Astrocyte (in vitro differentiated cells and primary cell): ENCODE measurements around the gene ACOX3. TPM values are rescaled to one million over a fixed set of nuclear protein-coding genes. Genes with fewer than 3 reads are reported as not detected.

Experiments used
- DNase-seq: peaks from one replicate; pipeline ENCODE4 v3.0.0-alpha.2; 2010; ENCODE audit warnings: low read depth
- FAIRE-seq: peaks from 2 replicates; lab custom pipeline; 2011; peaks lifted over from hg19 to GRCh38; lab: Jason Lieb, UNC
- H2AFZ ChIP-seq: 2 replicates; pipeline ENCODE4 v1.6.0; 2012; ENCODE audit warnings: low read depth, low read length, inconsistent platforms
- H3K27ac ChIP-seq: 2 replicates; pipeline ENCODE4 v1.5.1; 2011; ENCODE audit warnings: low read depth, low read length, inconsistent platforms
- H3K27me3 ChIP-seq: 2 replicates; pipeline ENCODE4 v1.6.0; 2011; ENCODE audit warnings: low read length, inconsistent platforms; ENCODE audit not compliant: insufficient read depth
- H3K36me3 ChIP-seq: 2 replicates; pipeline ENCODE4 v1.5.1; 2011; ENCODE audit warnings: low read length, inconsistent platforms; ENCODE audit not compliant: insufficient read depth
- H3K4me1 ChIP-seq: 2 replicates; pipeline ENCODE4 v1.5.1; 2011; ENCODE audit warnings: low read length, inconsistent platforms; ENCODE audit not compliant: insufficient read depth
- H3K4me2 ChIP-seq: 2 replicates; pipeline ENCODE4 v1.6.0; 2012; ENCODE audit warnings: low read length, inconsistent platforms
- H3K4me3 ChIP-seq: 2 replicates; pipeline ENCODE4 v1.5.1; 2011; ENCODE audit warnings: low read depth, mild to moderate bottlenecking, low read length, inconsistent platforms; ENCODE audit not compliant: insufficient read depth
- H3K79me2 ChIP-seq: 2 replicates; pipeline ENCODE4 v1.6.0; 2012; ENCODE audit warnings: mild to moderate bottlenecking, low read length, inconsistent platforms; ENCODE audit not compliant: insufficient read depth
- H3K9ac ChIP-seq: 2 replicates; pipeline ENCODE4 v1.6.0; 2012; ENCODE audit warnings: mild to moderate bottlenecking, low read length, inconsistent platforms
- H3K9me3 ChIP-seq: 2 replicates; pipeline ENCODE4 v1.5.1; 2012; ENCODE audit warnings: low read depth, mild to moderate bottlenecking, low read length, inconsistent platforms; ENCODE audit not compliant: insufficient read depth
- H4K20me1 ChIP-seq: 2 replicates; pipeline ENCODE4 v1.6.0; 2012; ENCODE audit warnings: low read length, inconsistent platforms; ENCODE audit not compliant: insufficient read depth
- H3K27ac Mint-ChIP-seq: one replicate; pipeline ENCODE4 v1.8.0; 2021; ENCODE audit warnings: mild to moderate bottlenecking, mixed read lengths; ENCODE audit not compliant: unreplicated experiment
- H3K27me3 Mint-ChIP-seq: one replicate; pipeline ENCODE4 v1.8.0; 2021; ENCODE audit warnings: low read depth, mixed read lengths; ENCODE audit not compliant: unreplicated experiment
- H3K36me3 Mint-ChIP-seq: one replicate; pipeline ENCODE4 v1.8.0; 2021; ENCODE audit warnings: low read depth, mixed read lengths; ENCODE audit not compliant: unreplicated experiment
- H3K4me1 Mint-ChIP-seq: one replicate; pipeline ENCODE4 v1.8.0; 2021; ENCODE audit warnings: low read depth, mixed read lengths; ENCODE audit not compliant: unreplicated experiment
- H3K4me3 Mint-ChIP-seq: one replicate; pipeline ENCODE4 v1.8.0; 2021; ENCODE audit warnings: mild to moderate bottlenecking, moderate library complexity, mixed read lengths; ENCODE audit not compliant: unreplicated experiment
- H3K9me3 Mint-ChIP-seq: one replicate; pipeline ENCODE4 v1.8.0; 2021; ENCODE audit warnings: mild to moderate bottlenecking, mixed read lengths; ENCODE audit not compliant: unreplicated experiment
- CTCF ChIP-seq: IDR thresholded peaks from 2 replicates; pipeline ENCODE4 v1.5.1; 2011; ENCODE audit warnings: low read depth, mild to moderate bottlenecking, inconsistent platforms, low read length, moderate library complexity; ENCODE audit not compliant: insufficient read depth
- EZH2 ChIP-seq: IDR thresholded peaks from 2 replicates; pipeline ENCODE4 v1.6.1; 2012; ENCODE audit warnings: mild to moderate bottlenecking, low read length, inconsistent platforms; ENCODE audit not compliant: insufficient read depth
- total RNA-seq: library from RNA; stranded (reverse); gene quantifications from 2 replicates; pipeline ENCODE4 v1.2.1, GENCODE V29; 2021

The ACOX3 gene
- total RNA-seq, 1 donor from 2014 or later = 45.6 TPM

- no peaks in the 10 kb centered on the region for H3K9me3 ChIP-seq
- DNase-seq (no peak), FAIRE-seq (no peak)
- H3K27me3 ChIP-seq = no peaks in the 10 kb centered on the region
- Mint-ChIP-seq H3K27ac (no peak overlapping the region), H3K9me3 (no peaks in the 10 kb centered on the region), H3K36me3 (peaks cover 14% of the 10 kb centered on the region), H3K27me3 (no peaks in the 10 kb centered on the region), H3K4me3 (no peak overlapping the region), H3K4me1 (peaks cover 27% of the 10 kb centered on the region)
- no peak overlapping the region for H2AFZ ChIP-seq
- no peak overlapping the region for H3K4me2 ChIP-seq
- peaks cover 30% of the 10 kb centered on the region for H4K20me1 ChIP-seq
- H3K4me3 ChIP-seq = no peak overlapping the region
- peaks cover 21% of the 10 kb centered on the region for H3K4me1 ChIP-seq
- H3K27ac ChIP-seq = no peak overlapping the region
- H3K79me2 ChIP-seq = no peaks in the 10 kb centered on the region
- H3K36me3 ChIP-seq = peaks cover under 1% of the 10 kb centered on the region
- H3K9ac ChIP-seq = no peak overlapping the region
- TF ChIP-seq EZH2 (no peak), CTCF (no peak)
Observed at GRCh38 chr4:8474856-8475255, 34.3 kb upstream of the ACOX3 start.

- no peaks in the 10 kb centered on the region for H3K9me3 ChIP-seq
- H3K4me1 ChIP-seq = peaks cover 23% of the 10 kb centered on the region
- Mint-ChIP-seq H3K9me3 (no peaks in the 10 kb centered on the region), H3K27me3 (no peaks in the 10 kb centered on the region), H3K4me3 (no peak overlapping the region), H3K36me3 (peaks cover 13% of the 10 kb centered on the region), H3K4me1 (peaks cover 21% of the 10 kb centered on the region), H3K27ac (peak overlapping the region; percentile 53)
- H3K79me2 ChIP-seq = no peaks in the 10 kb centered on the region
- no peak overlapping the region for H3K4me2 ChIP-seq
- DNase-seq = no peak
- FAIRE-seq = no peak
- no peak overlapping the region for H3K27ac ChIP-seq
- H3K4me3 ChIP-seq = no peak overlapping the region
- H3K36me3 ChIP-seq = peaks cover 3% of the 10 kb centered on the region
- TF ChIP-seq CTCF (no peak), EZH2 (no peak)
- H3K27me3 ChIP-seq = no peaks in the 10 kb centered on the region
- H4K20me1 ChIP-seq = peaks cover 38% of the 10 kb centered on the region
- no peak overlapping the region for H2AFZ ChIP-seq
- no peak overlapping the region for H3K9ac ChIP-seq
Observed at GRCh38 chr4:8473920-8474590, 33.5 kb upstream of the ACOX3 start.
